ENCODE data around the gene PDE8A. TPM values are rescaled to one million over a fixed set of nuclear protein-coding genes. Genes with fewer than 3 reads are reported as not detected.
"Not testable (repeated sequence)": the region's sequence is repeated elsewhere in the genome, so short reads cannot be mapped to it uniquely, and the experiment has no call there.

Gene PDE8A
- total and polyA plus RNA-seq, 2 experiments from 2014 or later = 5.6 to 7.5 TPM

DNA sequence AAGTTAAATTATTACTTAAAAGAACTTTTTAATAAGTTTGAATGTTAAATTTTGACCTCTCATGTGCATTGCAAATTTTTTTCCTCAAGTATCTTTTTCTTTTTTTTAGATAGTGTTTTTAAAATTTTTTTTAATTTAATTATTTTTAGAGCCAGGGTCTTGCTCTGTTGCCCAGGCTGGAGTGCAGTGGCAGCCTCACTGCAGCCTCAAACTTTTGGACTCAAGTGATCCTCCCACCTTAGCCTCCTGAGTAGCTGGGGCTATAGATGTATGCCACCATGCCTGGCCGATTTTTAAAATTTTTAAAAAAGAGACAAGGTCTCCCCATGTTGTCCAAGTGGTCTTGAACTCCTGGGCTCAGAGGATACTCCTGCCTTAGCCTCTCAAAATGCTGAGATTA, 14.4 kb downstream of the PDE8A start (continued):
- TF ChIP-seq, protein P1, sequence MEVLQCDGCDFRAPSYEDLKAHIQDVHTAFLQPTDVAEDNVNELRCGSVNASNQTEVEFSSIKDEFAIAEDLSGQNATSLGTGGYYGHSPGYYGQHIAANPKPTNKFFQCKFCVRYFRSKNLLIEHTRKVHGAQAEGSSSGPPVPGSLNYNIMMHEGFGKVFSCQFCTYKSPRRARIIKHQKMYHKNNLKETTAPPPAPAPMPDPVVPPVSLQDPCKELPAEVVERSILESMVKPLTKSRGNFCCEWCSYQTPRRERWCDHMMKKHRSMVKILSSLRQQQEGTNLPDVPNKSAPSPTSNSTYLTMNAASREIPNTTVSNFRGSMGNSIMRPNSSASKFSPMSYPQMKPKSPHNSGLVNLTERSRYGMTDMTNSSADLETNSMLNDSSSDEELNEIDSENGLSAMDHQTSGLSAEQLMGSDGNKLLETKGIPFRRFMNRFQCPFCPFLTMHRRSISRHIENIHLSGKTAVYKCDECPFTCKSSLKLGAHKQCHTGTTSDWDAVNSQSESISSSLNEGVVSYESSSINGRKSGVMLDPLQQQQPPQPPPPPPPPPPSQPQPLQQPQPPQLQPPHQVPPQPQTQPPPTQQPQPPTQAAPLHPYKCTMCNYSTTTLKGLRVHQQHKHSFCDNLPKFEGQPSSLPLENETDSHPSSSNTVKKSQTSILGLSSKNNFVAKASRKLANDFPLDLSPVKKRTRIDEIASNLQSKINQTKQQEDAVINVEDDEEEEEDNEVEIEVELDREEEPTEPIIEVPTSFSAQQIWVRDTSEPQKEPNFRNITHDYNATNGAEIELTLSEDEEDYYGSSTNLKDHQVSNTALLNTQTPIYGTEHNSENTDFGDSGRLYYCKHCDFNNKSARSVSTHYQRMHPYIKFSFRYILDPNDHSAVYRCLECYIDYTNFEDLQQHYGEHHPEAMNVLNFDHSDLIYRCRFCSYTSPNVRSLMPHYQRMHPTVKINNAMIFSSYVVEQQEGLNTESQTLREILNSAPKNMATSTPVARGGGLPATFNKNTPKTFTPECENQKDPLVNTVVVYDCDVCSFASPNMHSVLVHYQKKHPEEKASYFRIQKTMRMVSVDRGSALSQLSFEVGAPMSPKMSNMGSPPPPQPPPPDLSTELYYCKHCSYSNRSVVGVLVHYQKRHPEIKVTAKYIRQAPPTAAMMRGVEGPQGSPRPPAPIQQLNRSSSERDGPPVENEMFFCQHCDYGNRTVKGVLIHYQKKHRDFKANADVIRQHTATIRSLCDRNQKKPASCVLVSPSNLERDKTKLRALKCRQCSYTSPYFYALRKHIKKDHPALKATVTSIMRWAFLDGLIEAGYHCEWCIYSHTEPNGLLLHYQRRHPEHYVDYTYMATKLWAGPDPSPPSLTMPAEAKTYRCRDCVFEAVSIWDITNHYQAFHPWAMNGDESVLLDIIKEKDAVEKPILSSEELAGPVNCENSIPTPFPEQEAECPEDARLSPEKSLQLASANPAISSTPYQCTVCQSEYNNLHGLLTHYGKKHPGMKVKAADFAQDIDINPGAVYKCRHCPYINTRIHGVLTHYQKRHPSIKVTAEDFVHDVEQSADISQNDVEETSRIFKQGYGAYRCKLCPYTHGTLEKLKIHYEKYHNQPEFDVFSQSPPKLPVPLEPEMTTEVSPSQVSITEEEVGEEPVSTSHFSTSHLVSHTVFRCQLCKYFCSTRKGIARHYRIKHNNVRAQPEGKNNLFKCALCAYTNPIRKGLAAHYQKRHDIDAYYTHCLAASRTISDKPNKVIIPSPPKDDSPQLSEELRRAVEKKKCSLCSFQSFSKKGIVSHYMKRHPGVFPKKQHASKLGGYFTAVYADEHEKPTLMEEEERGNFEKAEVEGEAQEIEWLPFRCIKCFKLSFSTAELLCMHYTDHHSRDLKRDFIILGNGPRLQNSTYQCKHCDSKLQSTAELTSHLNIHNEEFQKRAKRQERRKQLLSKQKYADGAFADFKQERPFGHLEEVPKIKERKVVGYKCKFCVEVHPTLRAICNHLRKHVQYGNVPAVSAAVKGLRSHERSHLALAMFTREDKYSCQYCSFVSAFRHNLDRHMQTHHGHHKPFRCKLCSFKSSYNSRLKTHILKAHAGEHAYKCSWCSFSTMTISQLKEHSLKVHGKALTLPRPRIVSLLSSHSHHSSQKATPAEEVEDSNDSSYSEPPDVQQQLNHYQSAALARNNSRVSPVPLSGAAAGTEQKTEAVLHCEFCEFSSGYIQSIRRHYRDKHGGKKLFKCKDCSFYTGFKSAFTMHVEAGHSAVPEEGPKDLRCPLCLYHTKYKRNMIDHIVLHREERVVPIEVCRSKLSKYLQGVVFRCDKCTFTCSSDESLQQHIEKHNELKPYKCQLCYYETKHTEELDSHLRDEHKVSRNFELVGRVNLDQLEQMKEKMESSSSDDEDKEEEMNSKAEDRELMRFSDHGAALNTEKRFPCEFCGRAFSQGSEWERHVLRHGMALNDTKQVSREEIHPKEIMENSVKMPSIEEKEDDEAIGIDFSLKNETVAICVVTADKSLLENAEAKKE (CRISPR knock-in tag; IDR thresholded peaks at IDR 0.05) = no peak
- TF ChIP-seq POLR2AphosphoS5 (IDR thresholded peaks at IDR 0.05; ENCODE audit: low read depth) = no peak

DNA sequence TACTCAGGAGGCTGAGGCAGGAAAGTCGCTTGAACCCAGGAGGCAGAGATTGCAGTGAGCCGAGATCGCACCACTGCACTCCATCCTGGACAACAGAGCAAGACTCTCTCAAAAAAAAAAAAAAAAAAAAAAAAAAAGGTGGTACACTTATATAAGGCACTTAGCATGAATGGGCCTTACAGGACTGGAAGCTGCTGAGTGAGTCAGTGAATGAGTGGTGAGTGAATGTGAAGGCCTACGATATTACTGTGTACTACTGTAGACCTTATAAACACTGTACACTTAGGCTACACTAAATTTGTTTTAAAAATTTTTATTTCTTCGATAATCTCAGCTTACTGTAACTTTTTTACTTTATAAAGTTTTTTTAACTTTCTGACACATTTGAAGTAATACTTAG, 15.1 kb downstream of the PDE8A start:
- H3K27me3 ChIP-seq (ENCODE audit: insufficient read depth); H3K4me1 ChIP-seq (ENCODE audit: insufficient read depth); H3K9me3 Mint-ChIP-seq; H3K27ac ChIP-seq (ENCODE audit: low read depth); H3K4me1 Mint-ChIP-seq; H3K4me2 ChIP-seq; ATAC-seq; H2AFZ ChIP-seq; H3K9me2 ChIP-seq (ENCODE audit: insufficient read depth); H3K4me3 ChIP-seq; H3K27ac Mint-ChIP-seq; H3K36me3 Mint-ChIP-seq (ENCODE audit: low read depth); H4K20me1 ChIP-seq (replicated peaks; ENCODE audit: insufficient read depth); DNase-seq (ENCODE audit: low spot score); H3K36me3 ChIP-seq (ENCODE audit: insufficient read depth); H3K4me3 Mint-ChIP-seq; H3F3A ChIP-seq (replicated peaks; ENCODE audit: low read depth); H3K27me3 Mint-ChIP-seq (ENCODE audit: insufficient read depth, low read depth, poor library complexity): not testable (repeated sequence)
- H3K79me2 ChIP-seq (replicated peaks; ENCODE audit: insufficient read depth) = peaks cover 11% of the 10 kb centered on the region; the same call in 1 of the 2 replicates

DNA sequence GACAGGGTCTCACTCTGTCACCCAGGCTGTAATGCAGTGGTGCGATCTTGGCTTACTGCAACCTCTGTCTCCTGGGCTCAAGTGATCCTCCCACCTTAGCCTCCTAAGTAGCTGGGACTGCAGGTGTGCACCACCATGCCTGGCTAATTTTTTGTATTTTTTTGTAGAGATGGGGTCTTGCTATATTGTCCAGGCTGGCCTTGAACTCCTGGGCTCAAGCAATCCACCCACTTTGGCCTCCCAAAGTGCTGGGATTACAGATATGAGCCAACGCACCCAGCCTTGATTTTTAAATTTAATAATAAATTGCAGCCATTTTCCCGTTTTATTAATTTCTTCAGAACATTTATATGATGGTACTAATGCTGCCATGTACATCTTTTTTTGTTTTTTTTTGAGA, 15.6 kb downstream of the PDE8A start:
- H3F3A ChIP-seq (replicated peaks; ENCODE audit: low read depth); H3K4me1 ChIP-seq (ENCODE audit: insufficient read depth); H2AFZ ChIP-seq; H3K27me3 ChIP-seq (ENCODE audit: insufficient read depth); H3K27ac Mint-ChIP-seq; H3K4me2 ChIP-seq; H3K9me2 ChIP-seq (ENCODE audit: insufficient read depth); H3K27ac ChIP-seq (ENCODE audit: low read depth); H4K20me1 ChIP-seq (replicated peaks; ENCODE audit: insufficient read depth); H3K27me3 Mint-ChIP-seq (ENCODE audit: insufficient read depth, low read depth, poor library complexity); ATAC-seq; H3K9me3 Mint-ChIP-seq; H3K36me3 Mint-ChIP-seq (ENCODE audit: low read depth); H3K4me3 ChIP-seq; H3K4me3 Mint-ChIP-seq; H3K36me3 ChIP-seq (ENCODE audit: insufficient read depth); H3K4me1 Mint-ChIP-seq; DNase-seq (ENCODE audit: low spot score): not testable (repeated sequence)
- peaks cover 11% of the 10 kb centered on the region for H3K79me2 ChIP-seq (replicated peaks; ENCODE audit: insufficient read depth)
